Pancreas (tissue), 10 donors: ENCODE results near the gene SYN1. TPM values are rescaled to one million over a fixed set of nuclear protein-coding genes. Genes with fewer than 3 reads are reported as not detected.

Experiments
- ATAC-seq, 4 donors: fragments of 200-7000 bp; cut with Tn5 transposase; one replicate each; pipeline versions ENCODE4 v1.8.0 to v1.9.1; 2020; ENCODE audit warnings: mild to moderate bottlenecking in 4 of 4, moderate library complexity in 4 of 4
- DNase-seq, 6 donors: peaks; one replicate each; pipeline ENCODE4 v3.0.0-alpha.2; 2020
- FAIRE-seq: peaks from 2 replicates; lab custom pipeline; 2012; peaks lifted over from hg19 to GRCh38; lab: Jason Lieb, UNC
- H3K27ac ChIP-seq, 4 donors: fragments of 200-600 bp; sonication (generic); 1 replicate in 3 of 4; 2 replicates in 1 of 4; pipeline versions ENCODE4 v1.5.0 to v1.8.0; 2020
- H3K27me3 ChIP-seq, 4 donors: fragments of 200-600 bp; one replicate each; pipeline ENCODE4 v1.8.0; 2021
- H3K36me3 ChIP-seq, 3 donors: fragments of 200-600 bp; sonication (generic) in 1 of 3; one replicate each; pipeline versions ENCODE4 v1.5.0 to v1.8.0; 2020 to 2021
- H3K4me1 ChIP-seq, 3 donors: fragments of 200-600 bp; one replicate each; pipeline ENCODE4 v1.8.0; 2021
- H3K4me3 ChIP-seq, 4 donors: fragments of 200-600 bp; sonication (generic) in 2 of 4; one replicate each; pipeline versions ENCODE4 v1.5.0 to v1.8.0; 2020 to 2021
- H3K9me3 ChIP-seq, 4 donors: fragments of 200-600 bp; one replicate each; pipeline ENCODE4 v1.8.0; 2021
- WGBS, 2 donors: extraction: QIAGEN DNeasy Blood & Tissue Kit; methylation state at CpG; one replicate each; pipeline ENCODE4 v1.1.7; 2013; 5-methylcytosine and 5-hydroxymethylcytosine counted together
- intact Hi-C, 3 donors: fragments of 100-400 bp; cut with DNase I; formaldehyde crosslinking; loops; one replicate each; pipeline versions ENCODE4 v1.11.1 to v1.14.2; 2022
- polyA plus RNA-seq, 2 donors: library from polyadenylated mRNA; stranded (reverse); fragments of 200-250 nt; gene quantifications; one replicate each; pipeline ENCODE4 v1.2.3, GENCODE V29; 2013
- total RNA-seq, 6 donors: library from RNA; stranded (reverse); fragmentation: NEBNext Ultra II Directional in 4 of 6; extraction: Animal tissue kit (Norgen Biotek cat#: 25700) in 4 of 6; gene quantifications; one replicate each; pipeline versions ENCODE4 v1.2.1 to v1.2.4, GENCODE V29; 2021 to 2023
- TF ChIP-seq, protein P1 (sequence below), 4 donors: fragments of 200-600 bp; sonication (generic) in 3 of 4; IDR thresholded peaks; one replicate each; pipeline versions ENCODE4 v1.5.0 to v1.8.0; 2021; ENCODE audit warnings: antibody characterized with exemption in 4 of 4
- donor health status: healthy with polysubstance abuse.
- donor health status: DM: no; HTN: no; CAD: no; lungs with moderate emphysema.
- donor health status: DM: no; HTN: no; CAD: no.
- donor health status: control.
- donor health status: control.
- donor health status: Bipolar disorder and iron deficiency.
- donor health status: DM: yes; HTN: yes; CAD: no.
- donor health status: DM: no; HTN: no; CAD: no.
- donor health status: DM: no; HTN: no; CAD: no.
- donor health status: DM: yes; HTN: yes; CAD: no.

The SYN1 gene
- total and polyA plus RNA-seq, 8 donors = 0.47 to 10.3 (median 1.5) TPM

DNA sequence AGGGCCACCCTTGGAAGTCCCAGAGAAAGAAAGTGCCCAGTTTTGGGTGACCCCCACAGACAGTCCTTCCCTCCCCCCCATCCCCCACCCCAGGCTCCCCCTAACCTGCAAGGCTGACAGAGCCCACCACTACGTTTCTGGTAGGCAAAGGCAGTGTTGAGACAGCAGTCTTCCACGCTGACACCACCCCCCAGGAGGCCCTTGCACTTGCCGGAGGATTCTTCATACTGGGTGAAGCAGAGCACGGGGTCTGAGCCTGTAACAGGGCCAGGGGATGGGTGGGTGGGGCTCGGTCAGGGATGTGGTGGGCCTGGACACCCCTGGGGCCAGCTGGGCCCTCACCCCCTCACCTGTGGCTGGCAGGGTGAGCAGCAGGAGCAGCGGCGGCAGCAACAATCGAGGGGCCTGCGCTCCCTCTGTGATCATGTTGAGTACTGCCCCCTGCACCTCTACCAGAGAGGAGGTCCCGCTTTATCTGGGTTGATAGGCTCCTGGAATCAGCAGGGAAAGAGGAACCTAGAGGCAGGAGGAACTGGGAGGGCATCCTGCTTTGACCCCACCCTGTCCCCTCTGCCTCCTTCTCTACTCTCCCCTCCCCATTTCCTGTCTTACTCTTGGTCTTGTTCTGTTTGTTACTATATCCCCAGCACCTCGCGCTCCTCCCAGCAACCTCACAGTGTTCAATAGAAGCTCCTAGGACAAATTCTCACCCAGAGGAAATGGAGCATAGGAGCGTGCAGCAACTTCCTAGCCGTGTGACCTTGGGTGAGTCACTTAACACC lies 10.0 kb upstream of the SYN1 start, which contains the start of gene CFP:
CFP (minus strand) TSS at position 512 of the 782 bp plus-strand sequence; CDS start at position 426, 86 bp downstream.
- Histone ChIP-seq H3K27ac (no peak within 1 kb of the TSS), H3K9me3 (no peaks in the 10 kb centered on the region), H3K27me3 (no peaks in the 10 kb centered on the region), H3K36me3 (no peaks in the 10 kb centered on the region), H3K4me3 (no peak within 1 kb of the TSS), H3K4me1 (no peaks in the 10 kb centered on the region)
- 69 to 70% methylated on average over 14 of the region's 14 CpGs for WGBS, 2 donors
- TF ChIP-seq, protein P1, sequence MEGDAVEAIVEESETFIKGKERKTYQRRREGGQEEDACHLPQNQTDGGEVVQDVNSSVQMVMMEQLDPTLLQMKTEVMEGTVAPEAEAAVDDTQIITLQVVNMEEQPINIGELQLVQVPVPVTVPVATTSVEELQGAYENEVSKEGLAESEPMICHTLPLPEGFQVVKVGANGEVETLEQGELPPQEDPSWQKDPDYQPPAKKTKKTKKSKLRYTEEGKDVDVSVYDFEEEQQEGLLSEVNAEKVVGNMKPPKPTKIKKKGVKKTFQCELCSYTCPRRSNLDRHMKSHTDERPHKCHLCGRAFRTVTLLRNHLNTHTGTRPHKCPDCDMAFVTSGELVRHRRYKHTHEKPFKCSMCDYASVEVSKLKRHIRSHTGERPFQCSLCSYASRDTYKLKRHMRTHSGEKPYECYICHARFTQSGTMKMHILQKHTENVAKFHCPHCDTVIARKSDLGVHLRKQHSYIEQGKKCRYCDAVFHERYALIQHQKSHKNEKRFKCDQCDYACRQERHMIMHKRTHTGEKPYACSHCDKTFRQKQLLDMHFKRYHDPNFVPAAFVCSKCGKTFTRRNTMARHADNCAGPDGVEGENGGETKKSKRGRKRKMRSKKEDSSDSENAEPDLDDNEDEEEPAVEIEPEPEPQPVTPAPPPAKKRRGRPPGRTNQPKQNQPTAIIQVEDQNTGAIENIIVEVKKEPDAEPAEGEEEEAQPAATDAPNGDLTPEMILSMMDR (IDR thresholded peaks at IDR 0.05) = no peak
- DNase-seq = no peak
- FAIRE-seq = no peak
- no peak for ATAC-seq
- intact Hi-C loops = no loop called here

DNA sequence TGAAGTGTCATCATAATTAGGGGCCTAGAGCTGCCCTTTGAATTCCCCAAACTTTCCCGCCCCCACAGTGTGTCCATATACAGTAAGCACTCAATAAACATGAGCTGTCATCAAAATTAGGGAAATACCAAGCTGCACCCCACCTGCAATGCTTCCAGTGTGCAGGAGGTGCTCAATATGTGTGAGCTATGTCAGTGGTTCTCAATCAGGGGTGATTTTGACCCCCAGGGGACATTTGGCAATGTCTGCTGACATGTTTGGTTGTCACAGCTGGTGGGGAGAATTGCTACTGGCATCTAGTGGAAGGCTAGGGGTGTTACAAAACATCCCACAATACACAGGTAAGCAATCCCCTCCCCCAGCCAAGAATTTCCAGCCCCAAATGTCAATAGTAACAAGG lies 9.3 kb upstream of the SYN1 start:
- Histone ChIP-seq H3K36me3 (no peaks in the 10 kb centered on the region), H3K4me1 (no peaks in the 10 kb centered on the region), H3K4me3 (no peak overlapping the region), H3K27me3 (no peaks in the 10 kb centered on the region), H3K27ac (no peak overlapping the region), H3K9me3 (no peaks in the 10 kb centered on the region)
- no peak for ATAC-seq
- intact Hi-C loops = no loop called here
- no peak for FAIRE-seq
- DNase-seq = no peak
- WGBS, 2 donors = 71 to 95% methylated on average over 1 of the region's 1 CpG
- TF ChIP-seq, protein P1 (IDR thresholded peaks at IDR 0.05) = no peak

DNA sequence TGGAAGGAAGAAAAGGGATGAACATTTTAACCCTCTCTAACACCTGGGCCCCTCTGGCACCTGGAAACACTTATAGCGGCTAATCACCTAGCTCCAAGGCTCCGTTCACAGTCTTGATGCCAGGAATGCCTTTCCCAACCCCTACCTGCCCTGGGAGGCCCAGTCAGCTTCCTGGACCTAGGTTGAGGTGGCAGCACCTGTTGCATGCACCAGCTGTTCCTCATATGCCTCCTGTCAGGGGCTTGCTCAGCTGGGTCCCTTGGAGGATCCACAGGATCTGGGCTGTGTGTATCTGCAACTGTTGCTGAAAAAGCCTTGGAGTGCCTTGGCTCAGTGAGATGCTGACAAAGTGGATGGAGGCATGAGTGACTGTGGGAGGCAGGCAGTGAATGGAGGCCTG lies 5.7 kb upstream of the SYN1 start:
- TF ChIP-seq, protein P1 (IDR thresholded peaks at IDR 0.05) = no peak
- no peak for ATAC-seq
- WGBS, 2 donors = 86 to 88% methylated on average over 2 of the region's 2 CpGs
- Histone ChIP-seq H3K27me3 (no peaks in the 10 kb centered on the region), H3K9me3 (no peaks in the 10 kb centered on the region), H3K4me1 (no peaks in the 10 kb centered on the region), H3K36me3 (no peaks in the 10 kb centered on the region), H3K27ac (no peak overlapping the region), H3K4me3 (no peak overlapping the region)
- FAIRE-seq = no peak
- DNase-seq = no peak
- intact Hi-C loops = no loop called here

DNA sequence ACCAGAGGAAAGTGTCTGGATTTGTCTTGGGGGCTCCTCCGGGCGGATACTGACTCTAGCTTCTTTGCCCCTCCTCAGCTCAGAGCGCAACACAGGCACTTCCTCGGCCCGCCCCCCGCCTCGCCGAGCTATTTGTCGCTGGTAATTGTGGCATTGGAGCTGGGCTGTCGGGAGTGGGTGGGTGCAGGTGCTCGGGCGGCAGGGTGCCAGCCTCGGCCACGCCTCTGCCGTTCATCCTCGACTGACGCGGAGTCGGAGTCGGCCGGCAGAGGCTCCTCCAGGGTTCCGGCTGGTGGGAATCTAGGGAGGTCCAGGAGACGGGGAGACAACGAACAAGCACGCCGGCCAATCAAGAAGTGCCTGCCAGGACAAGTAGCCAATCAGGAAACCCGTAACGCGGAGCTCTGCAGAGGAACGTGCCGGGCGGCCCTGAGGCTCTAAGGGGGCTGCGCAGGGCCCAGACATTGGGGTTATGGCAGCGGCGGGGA lies 3.9 kb upstream of the SYN1 start:
- no peaks in the 10 kb centered on the region for H3K36me3 ChIP-seq
- ATAC-seq = peak; percentile 44 to 79 (median 76)
- H3K9me3 ChIP-seq = no peaks in the 10 kb centered on the region
- H3K4me1 ChIP-seq = no peaks in the 10 kb centered on the region
- intact Hi-C loops = no loop called here
- no peak overlapping the region for H3K27ac ChIP-seq
- 1 to 25% methylated on average over 35 of the region's 35 CpGs for WGBS, 2 donors
- peak in 5 of 6 donors; percentile 44 to 66 (median 48) for DNase-seq
- no peaks in the 10 kb centered on the region for H3K27me3 ChIP-seq
- no peak for FAIRE-seq
- TF ChIP-seq, protein P1 (IDR thresholded peaks at IDR 0.05) = no peak
- peak overlapping the region in 2 of 4 donors; percentile 8 to 30 for H3K4me3 ChIP-seq

DNA sequence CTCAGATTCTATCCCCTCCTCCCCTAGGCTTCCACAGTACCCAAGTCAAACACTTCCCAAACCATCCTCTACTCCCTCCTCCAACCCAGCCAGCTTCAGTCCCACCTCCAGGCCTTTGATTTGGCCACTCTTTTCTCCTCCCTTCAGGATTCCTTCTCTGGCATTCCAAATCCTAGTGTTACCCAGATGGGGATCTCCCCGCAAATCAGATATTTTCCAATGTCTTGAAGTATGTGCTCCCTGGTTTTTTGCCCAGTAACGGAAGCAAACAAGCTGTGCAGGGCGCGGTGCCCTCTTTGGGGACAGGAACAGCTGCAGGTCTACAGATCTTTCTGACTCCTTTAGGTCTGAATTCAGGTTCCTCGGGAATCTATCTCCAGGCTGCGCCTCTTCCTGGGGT lies 2.2 kb upstream of the SYN1 start:
- intact Hi-C loops = no loop called here
- H3K4me1 ChIP-seq = no peaks in the 10 kb centered on the region
- ATAC-seq = no peak
- no peaks in the 10 kb centered on the region for H3K9me3 ChIP-seq
- H3K4me3 ChIP-seq = no peak overlapping the region
- no peaks in the 10 kb centered on the region for H3K27me3 ChIP-seq
- no peak for DNase-seq
- H3K36me3 ChIP-seq = no peaks in the 10 kb centered on the region
- H3K27ac ChIP-seq = no peak overlapping the region
- WGBS, 2 donors = 73 to 79% methylated on average over 6 of the region's 6 CpGs
- FAIRE-seq = no peak
- TF ChIP-seq, protein P1 (IDR thresholded peaks at IDR 0.05) = no peak
